Transverse colon (tissue), 4 donors: Measurements from ENCODE around the gene TREML2. TPM values are rescaled to one million over a fixed set of nuclear protein-coding genes. Genes with fewer than 3 reads are reported as not detected.

Source experiments
- DNase-seq: peaks from one replicate; pipeline ENCODE4 v3.0.0-alpha.2; 2019
- H3K27ac ChIP-seq, 4 donors: fragments of 200-600 bp; sonication (generic); 2 replicates each; pipeline ENCODE4 v1.5.1; 2016 to 2018; ENCODE audit warnings: inconsistent platforms in 4 of 4
- H3K27me3 ChIP-seq: fragments of 200-600 bp; sonication (generic); 2 replicates; pipeline ENCODE4 v1.5.1; 2017; ENCODE audit warnings: inconsistent platforms
- H3K36me3 ChIP-seq, 4 donors: fragments of 200-600 bp; sonication (generic); 2 replicates each; pipeline ENCODE4 v1.5.1; 2017 to 2019; ENCODE audit warnings: inconsistent platforms in 4 of 4
- H3K4me1 ChIP-seq, 4 donors: fragments of 200-600 bp; sonication (generic); 2 replicates each; pipeline ENCODE4 v1.5.1; 2017 to 2020; ENCODE audit warnings: inconsistent platforms in 4 of 4
- H3K4me3 ChIP-seq, 4 donors: fragments of 200-600 bp; sonication (generic); 1 replicate in 1 of 4; 2 replicates in 3 of 4; pipeline versions ENCODE4 v1.5.1 to v1.6.1; 2017 to 2019; ENCODE audit warnings: inconsistent platforms in 4 of 4
- H3K9me3 ChIP-seq, 2 donors: fragments of 200-600 bp; sonication (generic); 2 replicates each; pipeline ENCODE4 v1.5.1; 2017 to 2019; ENCODE audit warnings: inconsistent platforms in 2 of 2
- CTCF ChIP-seq, 5 experiments: fragments of 200-600 bp in 3 of 5; fragments of 450-650 bp in 2 of 5; sonication (generic) in 3 of 5; IDR thresholded peaks; 1 replicate in 2 of 5; 2 replicates in 3 of 5; pipeline ENCODE4 v1.5.1; 2016 to 2017; ENCODE audit warnings: antibody characterized with exemption in 5 of 5, inconsistent platforms in 3 of 5, mild to moderate bottlenecking in 2 of 5, moderate library complexity in 1 of 5
- EP300 ChIP-seq: sonication (generic); formaldehyde crosslinking; IDR thresholded peaks from one replicate; pipeline ENCODE4 v1.6.1; 2017; ENCODE audit warnings: antibody characterized with exemption, low read depth
- POLR2A ChIP-seq: fragments of 450-650 bp; IDR thresholded peaks from one replicate; pipeline ENCODE4 v1.6.1; 2016; ENCODE audit warnings: antibody characterized with exemption, mild to moderate bottlenecking, moderate library complexity
- POLR2AphosphoS5 ChIP-seq, 3 donors: sonication (generic); formaldehyde crosslinking; IDR thresholded peaks; one replicate each; pipeline ENCODE4 v1.6.1; 2016; ENCODE audit warnings: antibody characterized with exemption in 3 of 3
- WGBS, 2 donors: methylation state at CpG; one replicate each; pipeline ENCODE4 v1.1.5; 2018; ENCODE audit warnings: low coverage in 1 of 2; 5-methylcytosine and 5-hydroxymethylcytosine counted together
- in situ Hi-C, 4 donors: fragments of 200-750 bp; cut with MboI; loops; one replicate each; pipeline versions ENCODE4 v1.15.0 to v1.15.1; 2017; ENCODE audit warnings: low sequenced_read_pairs in 3 of 4, low pct_ligation_motif_present in 1 of 4, low pct_unique_long_range_greater_than_20kb in 1 of 4
- intact Hi-C: fragments of 100-400 bp; cut with DNase I; formaldehyde crosslinking; loops from one replicate; pipeline ENCODE4 v1.15.1; 2023; ENCODE audit warnings: low total_unique reads
- total RNA-seq, 4 donors: library from RNA; depleted of rRNA; stranded (reverse); fragments of >200 nt; gene quantifications; one replicate each; pipeline ENCODE4 v1.1.0, GENCODE V29; 2016

TREML2 gene
- total RNA-seq, 4 donors from 2014 or later, result 0.14 to 0.64 TPM; not detected in 2

- Histone ChIP-seq H3K4me3 (no peak overlapping the region), H3K36me3 (no peaks in the 10 kb centered on the region), H3K27me3 (no peaks in the 10 kb centered on the region), H3K4me1 (no peaks in the 10 kb centered on the region), H3K9me3 (no peaks in the 10 kb centered on the region), H3K27ac (no peak overlapping the region)
- no peak for TF ChIP-seq EP300
- no peak for TF ChIP-seq POLR2A
- no peak for TF ChIP-seq CTCF (IDR thresholded peaks at IDR 0.05)
- no peak for TF ChIP-seq POLR2AphosphoS5 (IDR thresholded peaks at IDR 0.05)
- intact Hi-C loops (no loop called here), in situ Hi-C loops (no loop called here)
- DNase-seq, result no peak
- WGBS, 2 donors, result 43% methylated on average over 1 of the region's 1 CpG; no CpG with 5 or more reads in 1 of the 2 donors
These were observed 19.4 kb downstream of the TREML2 start for GRCh38 chr6:41181566-41181965.

- in situ Hi-C loops, result no loop called here
- intact Hi-C loops, result no loop called here
These were observed 21.8 kb downstream of the TREML2 start for GRCh38 chr6:41179163-41179562.

GRCh38 chr6:41177695-41178094 lies 23.3 kb downstream of the TREML2 start:
- in situ Hi-C loops (no loop called here), intact Hi-C loops (no loop called here)
- no peaks in the 10 kb centered on the region for H3K9me3 ChIP-seq
- H3K36me3 ChIP-seq, result no peaks in the 10 kb centered on the region
- DNase-seq, result no peak
- TF ChIP-seq CTCF (IDR thresholded peaks at IDR 0.05), result no peak
- TF ChIP-seq POLR2AphosphoS5 (IDR thresholded peaks at IDR 0.05), result no peak
- no peak for TF ChIP-seq EP300
- no peak for TF ChIP-seq POLR2A
- 76 to 93% methylated on average over 2 of the region's 2 CpGs for WGBS, 2 donors
- H3K27me3 ChIP-seq, result no peaks in the 10 kb centered on the region
- no peak overlapping the region for H3K27ac ChIP-seq
- H3K4me1 ChIP-seq, result no peaks in the 10 kb centered on the region
- no peak overlapping the region for H3K4me3 ChIP-seq

More at GRCh38 chr6:41179163-41179562, 21.8 kb downstream of the TREML2 start:
- H3K27ac ChIP-seq, result no peak overlapping the region
- H3K4me1 ChIP-seq, result no peaks in the 10 kb centered on the region
- H3K9me3 ChIP-seq, result no peaks in the 10 kb centered on the region
- no peak overlapping the region for H3K4me3 ChIP-seq
- H3K27me3 ChIP-seq, result no peaks in the 10 kb centered on the region
- no peaks in the 10 kb centered on the region for H3K36me3 ChIP-seq
- no peak for DNase-seq
- 73 to 80% methylated on average over 3 to 4 of the region's 4 CpGs for WGBS, 2 donors
- TF ChIP-seq CTCF (IDR thresholded peaks at IDR 0.05) (no peak), POLR2A (no peak), POLR2AphosphoS5 (IDR thresholded peaks at IDR 0.05) (no peak), EP300 (no peak)

GRCh38 chr6:41177287-41177686 lies 23.7 kb downstream of the TREML2 start:
- DNase-seq, result no peak
- H3K36me3 ChIP-seq, result no peaks in the 10 kb centered on the region
- TF ChIP-seq CTCF (IDR thresholded peaks at IDR 0.05) (no peak), POLR2A (no peak), EP300 (no peak), POLR2AphosphoS5 (IDR thresholded peaks at IDR 0.05) (no peak)
- no peak overlapping the region for H3K4me3 ChIP-seq
- no peaks in the 10 kb centered on the region for H3K27me3 ChIP-seq
- in situ Hi-C loops, result no loop called here
- no peaks in the 10 kb centered on the region for H3K4me1 ChIP-seq
- H3K9me3 ChIP-seq, result no peaks in the 10 kb centered on the region
- 65 to 70% methylated on average over 3 of the region's 3 CpGs for WGBS, 2 donors
- no peak overlapping the region for H3K27ac ChIP-seq
- intact Hi-C loops, result no loop called here
